Esophagus squamous epithelium (tissue), 5 donors: Measurements from ENCODE around the gene ZNF584. TPM values are rescaled to one million over a fixed set of nuclear protein-coding genes. Genes with fewer than 3 reads are reported as not detected.
"Not testable (repeated sequence)": the region's sequence is repeated elsewhere in the genome, so short reads cannot be mapped to it uniquely, and the experiment has no call there.

Experiments
- DNase-seq: peaks from one replicate; lab custom pipeline; 2025; lab: John Stamatoyannopoulos, UW
- H3K27ac ChIP-seq, 4 donors: fragments of 200-600 bp; sonication (generic); one replicate each; pipeline ENCODE4 v1.5.1; 2016 to 2019; ENCODE audit warnings: mild to moderate bottlenecking in 1 of 4
- H3K27me3 ChIP-seq, 4 donors: fragments of 200-600 bp; sonication (generic); 1 replicate in 3 of 4; 2 replicates in 1 of 4; pipeline versions ENCODE4 v1.5.1 to v1.6.0; 2017 to 2021; ENCODE audit warnings: antibody characterized with exemption in 1 of 4
- H3K36me3 ChIP-seq, 3 donors: fragments of 200-600 bp; sonication (generic); one replicate each; pipeline ENCODE4 v1.5.1; 2016 to 2019
- H3K4me1 ChIP-seq, 3 donors: fragments of 200-600 bp; sonication (generic); one replicate each; pipeline ENCODE4 v1.5.1; 2017 to 2019
- H3K4me3 ChIP-seq, 4 donors: fragments of 200-600 bp; sonication (generic); 1 replicate in 3 of 4; 2 replicates in 1 of 4; pipeline ENCODE4 v1.5.1; 2016 to 2019; ENCODE audit warnings: mild to moderate bottlenecking in 2 of 4, moderate library complexity in 1 of 4
- H3K9me3 ChIP-seq, 3 donors: fragments of 200-600 bp; sonication (generic); one replicate each; pipeline ENCODE4 v1.5.1; 2016 to 2019
- POLR2A ChIP-seq, 4 donors: fragments of 450-650 bp; IDR thresholded peaks; one replicate each; pipeline ENCODE4 v1.6.1; 2017; ENCODE audit warnings: antibody characterized with exemption in 4 of 4, mild to moderate bottlenecking in 4 of 4, moderate library complexity in 3 of 4
- WGBS, 2 donors: methylation state at CpG; one replicate each; pipeline ENCODE4 v1.1.5; 2018; 5-methylcytosine and 5-hydroxymethylcytosine counted together
- intact Hi-C: fragments of 100-400 bp; cut with DNase I; formaldehyde crosslinking; loops from one replicate; pipeline ENCODE4 v1.15.0; 2022
- total RNA-seq, 4 donors: library from RNA; depleted of rRNA; stranded (reverse); fragments of >200 nt; gene quantifications; one replicate each; pipeline ENCODE4 v1.1.0, GENCODE V29; 2016
- TF ChIP-seq, protein P1 (sequence below), 6 experiments: fragments of 450-650 bp in 4 of 6; fragments of 200-600 bp in 2 of 6; sonication (generic) in 2 of 6; IDR thresholded peaks; one replicate each; pipeline ENCODE4 v1.5.1; 2016 to 2019; ENCODE audit warnings: antibody characterized with exemption in 6 of 6, mild to moderate bottlenecking in 4 of 6, moderate library complexity in 4 of 6
- donor health status: DM: yes; HTN: yes; CAD: no.

The ZNF584 gene
- total RNA-seq, 4 donors from 2014 or later: 8.5 to 13.4 (median 9.4) TPM

DNA sequence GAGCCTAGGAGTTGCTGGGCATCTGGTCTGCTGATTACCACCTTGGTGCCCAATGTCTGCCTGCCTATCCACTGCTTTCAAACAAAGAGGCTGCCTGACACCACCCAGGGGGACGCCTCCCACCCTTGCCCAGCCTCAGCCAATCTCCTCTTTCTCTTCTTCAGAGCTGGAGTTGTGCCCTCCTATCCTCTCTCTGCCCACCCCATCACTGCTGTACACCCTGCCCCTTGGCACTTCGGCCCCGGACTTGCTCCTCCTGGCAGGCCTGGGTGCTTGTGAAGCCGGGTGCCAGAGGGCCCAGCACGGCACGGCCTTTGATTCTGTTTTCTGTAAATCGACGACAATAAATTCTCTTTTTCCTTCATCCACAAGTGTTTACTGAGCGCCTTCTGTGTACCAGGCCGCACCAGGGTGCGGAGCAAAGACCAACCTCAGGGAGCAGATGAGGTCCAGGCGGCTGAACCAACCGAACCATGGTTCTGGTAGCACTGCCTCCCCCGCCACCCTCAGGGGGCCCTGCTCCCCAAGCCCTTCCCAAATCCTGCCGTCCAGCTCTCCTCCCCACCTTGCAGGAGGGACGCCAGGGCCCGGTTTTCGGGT lies 8.0 kb upstream of the ZNF584 start:
- DNase-seq: no peak
- peak overlapping the region in 2 of 4 donors; percentile 73 to 89 for H3K27ac ChIP-seq
- intact Hi-C loops: no loop called here
- no peaks in the 10 kb centered on the region for H3K9me3 ChIP-seq
- H3K4me3 ChIP-seq: peak overlapping the region; percentile 26 to 76 (median 66)
- peaks cover 22 to 56% (median 24%) of the 10 kb centered on the region in 3 donors for H3K4me1 ChIP-seq
- TF ChIP-seq POLR2A (IDR thresholded peaks at IDR 0.05): no peak
- TF ChIP-seq, protein P1, sequence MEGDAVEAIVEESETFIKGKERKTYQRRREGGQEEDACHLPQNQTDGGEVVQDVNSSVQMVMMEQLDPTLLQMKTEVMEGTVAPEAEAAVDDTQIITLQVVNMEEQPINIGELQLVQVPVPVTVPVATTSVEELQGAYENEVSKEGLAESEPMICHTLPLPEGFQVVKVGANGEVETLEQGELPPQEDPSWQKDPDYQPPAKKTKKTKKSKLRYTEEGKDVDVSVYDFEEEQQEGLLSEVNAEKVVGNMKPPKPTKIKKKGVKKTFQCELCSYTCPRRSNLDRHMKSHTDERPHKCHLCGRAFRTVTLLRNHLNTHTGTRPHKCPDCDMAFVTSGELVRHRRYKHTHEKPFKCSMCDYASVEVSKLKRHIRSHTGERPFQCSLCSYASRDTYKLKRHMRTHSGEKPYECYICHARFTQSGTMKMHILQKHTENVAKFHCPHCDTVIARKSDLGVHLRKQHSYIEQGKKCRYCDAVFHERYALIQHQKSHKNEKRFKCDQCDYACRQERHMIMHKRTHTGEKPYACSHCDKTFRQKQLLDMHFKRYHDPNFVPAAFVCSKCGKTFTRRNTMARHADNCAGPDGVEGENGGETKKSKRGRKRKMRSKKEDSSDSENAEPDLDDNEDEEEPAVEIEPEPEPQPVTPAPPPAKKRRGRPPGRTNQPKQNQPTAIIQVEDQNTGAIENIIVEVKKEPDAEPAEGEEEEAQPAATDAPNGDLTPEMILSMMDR (IDR thresholded peaks at IDR 0.05): no peak
- no peaks in the 10 kb centered on the region for H3K36me3 ChIP-seq
- peaks cover 0 to 26% (median 0%) of the 10 kb centered on the region in 4 donors for H3K27me3 ChIP-seq
- WGBS, 2 donors: 52 to 54% methylated on average over 17 of the region's 18 CpGs

DNA sequence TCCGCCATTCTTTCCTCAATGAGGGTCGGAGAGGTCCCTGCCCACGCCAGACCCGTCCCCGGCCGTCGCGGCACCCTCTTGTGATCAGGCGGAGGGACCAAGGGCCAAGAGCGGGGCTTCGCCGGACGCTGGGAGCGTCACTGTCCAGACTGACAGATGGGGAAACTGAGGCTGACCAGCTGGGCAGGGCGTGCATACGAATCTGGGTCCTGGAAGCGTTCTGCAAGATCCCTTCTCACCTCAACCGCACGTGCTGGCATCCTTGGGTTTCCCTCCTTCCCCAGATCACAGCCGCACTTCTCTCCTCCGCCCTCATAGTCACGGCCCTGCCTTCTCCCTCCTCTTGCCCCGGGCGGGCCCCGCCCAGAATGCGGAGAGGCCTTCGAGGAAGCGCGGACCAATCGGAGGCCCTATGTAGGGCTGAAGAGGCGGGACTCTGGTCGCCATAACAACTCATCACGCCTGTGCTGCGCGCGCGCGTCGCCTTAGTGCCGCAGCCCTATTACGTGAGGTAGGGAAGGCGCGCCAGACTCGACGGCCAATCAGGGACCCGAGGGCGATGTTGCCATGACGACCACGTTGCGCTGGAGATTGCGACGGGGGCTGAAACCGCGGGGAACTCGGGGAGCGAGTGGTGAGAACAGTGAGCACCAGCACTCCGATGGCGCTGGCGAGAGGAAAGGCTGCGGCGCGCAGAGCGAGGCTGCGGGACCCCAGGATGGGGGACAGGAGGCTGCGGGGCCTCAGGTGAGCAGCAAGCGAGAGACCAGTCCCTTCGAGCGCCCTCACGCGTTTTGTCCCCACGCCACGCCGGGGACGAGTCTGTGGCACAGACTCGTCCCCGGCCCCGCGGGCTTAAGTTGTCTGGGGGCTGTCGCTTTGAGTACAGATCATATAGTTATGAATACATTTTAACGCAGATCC lies 7.3 kb upstream of the ZNF584 start:
- peak in 3 of 4 donors; percentile 29 to 81 (median 66) for TF ChIP-seq POLR2A (IDR thresholded peaks at IDR 0.05)
- TF ChIP-seq, protein P1 (IDR thresholded peaks at IDR 0.05): no peak
- intact Hi-C loops: no loop called here
- WGBS, 2 donors: 1 to 4% methylated on average over 24 to 27 of the region's 80 CpGs
- peaks cover 0 to 19% (median 0%) of the 10 kb centered on the region in 4 donors for H3K27me3 ChIP-seq
- no peaks in the 10 kb centered on the region for H3K9me3 ChIP-seq
- DNase-seq: peak; percentile 98
- H3K4me1 ChIP-seq: peaks cover 17 to 49% (median 19%) of the 10 kb centered on the region in 3 donors
- no peaks in the 10 kb centered on the region for H3K36me3 ChIP-seq
- H3K27ac ChIP-seq: peak overlapping the region; percentile 52 to 89 (median 74)
- peak overlapping the region; percentile 48 to 76 (median 66) for H3K4me3 ChIP-seq

DNA sequence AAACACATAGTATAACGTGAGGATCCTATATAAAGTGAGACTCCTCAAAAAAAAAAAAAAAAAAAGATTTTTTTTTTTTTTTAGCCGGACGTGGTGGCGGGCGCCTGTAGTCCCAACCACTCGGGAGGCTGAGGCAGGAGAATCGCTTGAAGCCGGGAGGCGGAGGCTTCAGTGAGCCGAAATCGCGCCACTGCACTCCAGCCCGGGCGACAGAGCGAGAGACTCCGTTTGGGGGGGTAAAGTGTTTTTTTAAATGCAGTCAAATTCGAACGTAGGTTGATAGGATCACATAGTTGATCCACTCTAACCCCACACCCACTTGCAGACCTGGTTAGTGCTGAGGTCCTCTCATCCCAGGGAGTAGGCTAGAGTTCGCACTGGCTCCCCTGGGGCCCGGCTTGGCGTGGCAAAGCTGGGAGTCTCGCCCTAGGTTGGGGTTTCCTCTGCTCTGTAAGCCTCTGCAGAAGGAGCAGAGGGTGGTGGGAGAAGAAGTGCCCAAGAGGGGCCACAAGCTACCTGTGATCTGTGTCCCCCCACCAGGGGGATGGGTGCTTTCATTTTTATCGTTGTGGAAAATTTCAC lies 6.5 kb upstream of the ZNF584 start:
- Histone ChIP-seq H3K36me3 (no peaks in the 10 kb centered on the region), H3K27ac (peak overlapping the region in 3 of 4 donors; percentile 62 to 89 (median 85)), H3K4me3 (peak overlapping the region; percentile 48 to 76 (median 66)), H3K9me3 (no peaks in the 10 kb centered on the region), H3K4me1 (peaks cover 13 to 47% (median 14%) of the 10 kb centered on the region in 3 donors), H3K27me3 (peaks cover 0 to 12% (median 0%) of the 10 kb centered on the region in 4 donors)
- intact Hi-C loops: no loop called here
- no peak for DNase-seq
- TF ChIP-seq, protein P1 (IDR thresholded peaks at IDR 0.05): no peak
- 39 to 47% methylated on average over 15 to 23 of the region's 23 CpGs for WGBS, 2 donors

DNA sequence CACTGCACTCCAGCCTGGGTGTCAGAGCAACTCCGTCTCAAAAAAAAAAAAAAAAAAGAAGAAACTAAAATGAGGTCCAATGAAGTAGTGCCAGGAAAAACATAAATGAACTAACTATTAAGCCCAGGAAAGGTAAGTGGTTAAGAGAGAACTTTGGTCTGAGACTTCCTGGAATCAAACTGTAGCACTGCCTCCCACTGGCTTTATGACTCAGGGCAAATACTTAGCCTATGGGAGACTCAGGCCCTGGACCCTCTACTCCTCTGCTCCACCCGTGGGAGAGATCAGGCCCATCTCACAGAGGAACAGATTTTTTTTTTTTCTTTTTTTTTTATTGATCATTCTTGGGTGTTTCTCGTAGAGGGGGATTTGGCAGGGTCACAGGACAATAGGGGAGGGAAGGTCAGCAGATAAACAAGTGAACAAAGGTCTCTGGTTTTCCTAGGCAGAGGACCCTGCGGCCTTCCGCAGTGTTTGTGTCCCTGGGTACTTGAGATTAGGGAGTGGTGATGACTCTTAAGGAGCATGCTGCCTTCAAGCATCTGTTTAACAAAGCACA lies 4.5 kb upstream of the ZNF584 start:
- WGBS, 2 donors: 52 to 70% methylated on average over 2 of the region's 5 CpGs
- intact Hi-C loops, H3K9me3 ChIP-seq, H3K27me3 ChIP-seq, DNase-seq, H3K27ac ChIP-seq, H3K4me3 ChIP-seq, H3K36me3 ChIP-seq: not testable (repeated sequence)
- peaks cover 19 to 43% (median 22%) of the 10 kb centered on the region in 3 donors for H3K4me1 ChIP-seq
